ENCODE measurements around the gene EYA4.

Gene EYA4, protein sequence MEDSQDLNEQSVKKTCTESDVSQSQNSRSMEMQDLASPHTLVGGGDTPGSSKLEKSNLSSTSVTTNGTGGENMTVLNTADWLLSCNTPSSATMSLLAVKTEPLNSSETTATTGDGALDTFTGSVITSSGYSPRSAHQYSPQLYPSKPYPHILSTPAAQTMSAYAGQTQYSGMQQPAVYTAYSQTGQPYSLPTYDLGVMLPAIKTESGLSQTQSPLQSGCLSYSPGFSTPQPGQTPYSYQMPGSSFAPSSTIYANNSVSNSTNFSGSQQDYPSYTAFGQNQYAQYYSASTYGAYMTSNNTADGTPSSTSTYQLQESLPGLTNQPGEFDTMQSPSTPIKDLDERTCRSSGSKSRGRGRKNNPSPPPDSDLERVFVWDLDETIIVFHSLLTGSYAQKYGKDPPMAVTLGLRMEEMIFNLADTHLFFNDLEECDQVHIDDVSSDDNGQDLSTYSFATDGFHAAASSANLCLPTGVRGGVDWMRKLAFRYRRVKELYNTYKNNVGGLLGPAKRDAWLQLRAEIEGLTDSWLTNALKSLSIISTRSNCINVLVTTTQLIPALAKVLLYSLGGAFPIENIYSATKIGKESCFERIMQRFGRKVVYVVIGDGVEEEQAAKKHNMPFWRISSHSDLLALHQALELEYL

DNA sequence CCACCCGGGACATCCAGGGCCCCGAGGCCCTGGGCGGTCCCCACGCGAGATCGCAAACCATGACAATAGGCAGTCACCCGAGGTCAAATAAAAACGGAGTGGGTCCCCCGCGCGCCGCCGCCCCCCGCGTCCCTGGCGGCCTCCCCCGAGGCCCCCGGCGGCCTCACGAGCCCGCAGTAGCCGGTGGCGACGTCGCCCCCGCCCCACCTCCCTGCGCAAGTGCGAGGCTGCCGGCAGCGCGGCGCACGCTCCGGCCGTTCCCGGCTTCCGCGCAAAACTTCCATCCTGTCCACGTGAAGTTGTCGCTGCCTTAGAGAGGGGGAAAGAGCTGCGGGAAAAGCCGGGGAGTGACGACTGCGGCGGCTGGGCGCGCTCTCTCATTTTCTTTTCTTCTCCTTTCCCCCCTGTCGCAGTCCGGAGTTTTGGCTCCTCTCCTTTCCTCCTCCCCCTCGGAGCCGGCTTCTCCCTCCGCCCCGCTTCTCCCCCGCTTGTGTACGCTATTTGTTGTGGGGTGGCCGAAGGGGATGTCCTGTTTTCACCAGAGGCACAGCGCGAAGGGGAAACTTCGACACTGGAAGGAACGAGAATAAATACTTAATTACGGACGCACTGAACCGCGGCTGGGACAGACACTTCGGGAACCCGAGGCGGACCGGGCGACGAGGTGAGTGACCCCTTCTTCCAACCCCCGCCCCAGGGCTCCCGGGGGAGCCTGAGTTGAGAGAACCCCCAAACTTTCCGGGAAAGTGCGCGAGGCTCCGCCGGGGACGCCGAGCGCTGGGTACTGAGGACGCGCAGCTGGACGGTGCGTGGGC, at the start of gene EYA4:
Gene EYA4, plus strand, starts transcription at position 272 of the 815 bp plus-strand sequence. CDS start 33,424 bp downstream, outside the sequence.
- no peaks in the 10 kb centered on the region for H3K4me1 ChIP-seq (ENCODE audit: insufficient read depth, low read length, poor library complexity, severe bottlenecking)
- H3K27me3 ChIP-seq (ENCODE audit: insufficient read depth, low read length, poor library complexity, severe bottlenecking), result no peaks in the 10 kb centered on the region
- H3K9me2 ChIP-seq (replicated peaks; ENCODE audit: low read depth, low read length), result no peaks in the 10 kb centered on the region
- H3K79me2 ChIP-seq (ENCODE audit: insufficient read depth, low read length), result no peaks in the 10 kb centered on the region
- no peaks in the 10 kb centered on the region for H3K36me3 ChIP-seq (ENCODE audit: insufficient read depth, low read length)
- no peak within 1 kb of the TSS for H3K9ac ChIP-seq (ENCODE audit: low read depth, low read length, poor library complexity, severe bottlenecking)
- TF ChIP-seq EZH2phosphoT487 (IDR thresholded peaks at IDR 0.05; ENCODE audit: borderline replicate concordance), result no peak
- TF ChIP-seq, protein P1, sequence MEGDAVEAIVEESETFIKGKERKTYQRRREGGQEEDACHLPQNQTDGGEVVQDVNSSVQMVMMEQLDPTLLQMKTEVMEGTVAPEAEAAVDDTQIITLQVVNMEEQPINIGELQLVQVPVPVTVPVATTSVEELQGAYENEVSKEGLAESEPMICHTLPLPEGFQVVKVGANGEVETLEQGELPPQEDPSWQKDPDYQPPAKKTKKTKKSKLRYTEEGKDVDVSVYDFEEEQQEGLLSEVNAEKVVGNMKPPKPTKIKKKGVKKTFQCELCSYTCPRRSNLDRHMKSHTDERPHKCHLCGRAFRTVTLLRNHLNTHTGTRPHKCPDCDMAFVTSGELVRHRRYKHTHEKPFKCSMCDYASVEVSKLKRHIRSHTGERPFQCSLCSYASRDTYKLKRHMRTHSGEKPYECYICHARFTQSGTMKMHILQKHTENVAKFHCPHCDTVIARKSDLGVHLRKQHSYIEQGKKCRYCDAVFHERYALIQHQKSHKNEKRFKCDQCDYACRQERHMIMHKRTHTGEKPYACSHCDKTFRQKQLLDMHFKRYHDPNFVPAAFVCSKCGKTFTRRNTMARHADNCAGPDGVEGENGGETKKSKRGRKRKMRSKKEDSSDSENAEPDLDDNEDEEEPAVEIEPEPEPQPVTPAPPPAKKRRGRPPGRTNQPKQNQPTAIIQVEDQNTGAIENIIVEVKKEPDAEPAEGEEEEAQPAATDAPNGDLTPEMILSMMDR (conservative IDR thresholded peaks at IDR 0.05; ENCODE audit: low read length), result no peak
- no peak within 1 kb of the TSS for H3K4me3 ChIP-seq (ENCODE audit: low read length, poor library complexity, severe bottlenecking)
- H3K9me3 ChIP-seq (ENCODE audit: insufficient read depth, low read depth, low read length), result no peaks in the 10 kb centered on the region
- no peak within 1 kb of the TSS for H3K4me2 ChIP-seq (ENCODE audit: low read depth, low read length, poor library complexity, severe bottlenecking)
- no peaks in the 10 kb centered on the region for H3F3A ChIP-seq (ENCODE audit: low read depth)
- no peaks in the 10 kb centered on the region for H4K20me1 ChIP-seq (ENCODE audit: insufficient read depth, low read length, poor library complexity, severe bottlenecking)
- no peak within 1 kb of the TSS for H2AFZ ChIP-seq (ENCODE audit: low read length)

DNA sequence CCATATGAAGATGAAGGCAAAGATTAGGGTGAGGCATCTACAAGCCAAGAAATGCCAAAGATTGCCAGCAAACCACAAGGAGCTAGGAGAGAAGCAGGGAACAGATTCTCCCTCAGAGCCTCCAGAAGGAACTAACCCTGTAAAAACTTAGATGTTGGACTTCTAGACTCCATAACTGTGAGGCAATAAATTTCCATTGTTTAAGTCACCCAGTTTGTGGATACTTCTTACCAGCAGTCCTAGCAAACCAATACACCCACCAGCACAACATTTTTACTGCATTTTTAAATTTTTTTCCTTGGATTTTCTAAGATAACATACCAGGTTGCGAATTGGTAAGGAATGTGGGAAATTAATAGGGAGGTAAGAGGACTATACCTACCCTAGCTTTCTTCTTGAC, 47.8 kb upstream of the EYA4 start:
- H3F3A ChIP-seq (ENCODE audit: low read depth), result no peaks in the 10 kb centered on the region
- no peak overlapping the region for H3K9ac ChIP-seq (ENCODE audit: low read depth, low read length, poor library complexity, severe bottlenecking)

DNA sequence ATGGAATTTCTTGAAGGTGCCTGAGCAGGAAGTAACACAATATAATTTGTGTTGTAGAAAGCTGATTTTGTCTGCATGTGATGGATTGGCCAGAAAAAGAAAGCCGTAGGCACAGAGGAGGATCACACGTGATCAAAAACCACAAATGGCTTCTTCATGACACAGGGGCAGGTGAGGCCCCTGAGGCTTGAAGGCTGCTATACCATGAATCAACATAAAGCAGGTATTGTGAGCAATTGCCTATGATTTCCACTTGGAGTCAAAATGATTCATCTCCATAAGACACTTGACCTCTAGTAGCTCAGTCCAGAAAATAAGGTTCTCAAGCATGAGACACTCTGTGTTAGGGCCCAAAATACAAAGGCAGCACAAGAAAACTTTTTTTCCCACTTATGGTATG, 42.4 kb upstream of the EYA4 start:
- Histone ChIP-seq H3K4me1 (ENCODE audit: insufficient read depth, low read length, poor library complexity, severe bottlenecking) (no peaks in the 10 kb centered on the region), H3F3A (ENCODE audit: low read depth) (no peaks in the 10 kb centered on the region), H3K79me2 (ENCODE audit: insufficient read depth, low read length) (no peaks in the 10 kb centered on the region)

More for the DNA sequence above, 47.8 kb upstream of the EYA4 start:
- Histone ChIP-seq H4K20me1 (ENCODE audit: insufficient read depth, low read length, poor library complexity, severe bottlenecking) (no peaks in the 10 kb centered on the region), H3K4me1 (ENCODE audit: insufficient read depth, low read length, poor library complexity, severe bottlenecking) (no peaks in the 10 kb centered on the region), H3K4me2 (ENCODE audit: low read depth, low read length, poor library complexity, severe bottlenecking) (no peak overlapping the region), H3K27me3 (ENCODE audit: insufficient read depth, low read length, poor library complexity, severe bottlenecking) (no peaks in the 10 kb centered on the region), H3K9me3 (ENCODE audit: insufficient read depth, low read depth, low read length) (no peaks in the 10 kb centered on the region), H3K36me3 (ENCODE audit: insufficient read depth, low read length) (no peaks in the 10 kb centered on the region), H2AFZ (ENCODE audit: low read length) (no peak overlapping the region), H3K79me2 (ENCODE audit: insufficient read depth, low read length) (no peaks in the 10 kb centered on the region), H3K4me3 (ENCODE audit: low read length, poor library complexity, severe bottlenecking) (no peak overlapping the region), H3K9me2 (replicated peaks; ENCODE audit: low read depth, low read length) (no peaks in the 10 kb centered on the region)
- no peak for TF ChIP-seq EZH2phosphoT487 (IDR thresholded peaks at IDR 0.05; ENCODE audit: borderline replicate concordance)
- TF ChIP-seq, protein P1 (conservative IDR thresholded peaks at IDR 0.05; ENCODE audit: low read length), result no peak

More for the DNA sequence above, 42.4 kb upstream of the EYA4 start:
- H3K4me3 ChIP-seq (ENCODE audit: low read length, poor library complexity, severe bottlenecking), result no peak overlapping the region
- no peaks in the 10 kb centered on the region for H3K27me3 ChIP-seq (ENCODE audit: insufficient read depth, low read length, poor library complexity, severe bottlenecking)
- no peaks in the 10 kb centered on the region for H3K9me2 ChIP-seq (replicated peaks; ENCODE audit: low read depth, low read length)
- TF ChIP-seq, protein P1 (conservative IDR thresholded peaks at IDR 0.05; ENCODE audit: low read length), result no peak
- no peak for TF ChIP-seq EZH2phosphoT487 (IDR thresholded peaks at IDR 0.05; ENCODE audit: borderline replicate concordance)
- H3K4me2 ChIP-seq (ENCODE audit: low read depth, low read length, poor library complexity, severe bottlenecking), result no peak overlapping the region
- no peak overlapping the region for H3K9ac ChIP-seq (ENCODE audit: low read depth, low read length, poor library complexity, severe bottlenecking)
- no peaks in the 10 kb centered on the region for H4K20me1 ChIP-seq (ENCODE audit: insufficient read depth, low read length, poor library complexity, severe bottlenecking)
- H3K9me3 ChIP-seq (ENCODE audit: insufficient read depth, low read depth, low read length), result no peaks in the 10 kb centered on the region
- no peaks in the 10 kb centered on the region for H3K36me3 ChIP-seq (ENCODE audit: insufficient read depth, low read length)
- no peak overlapping the region for H2AFZ ChIP-seq (ENCODE audit: low read length)
